IPS-NIHi11 (cell line): ENCODE data around the gene CCDC33.

Experiments used
- DNase-seq: peaks from one replicate; pipeline ENCODE4 v3.0.0; 2012; ENCODE audit warnings: mixed read lengths, low spot score

Gene CCDC33

DNA sequence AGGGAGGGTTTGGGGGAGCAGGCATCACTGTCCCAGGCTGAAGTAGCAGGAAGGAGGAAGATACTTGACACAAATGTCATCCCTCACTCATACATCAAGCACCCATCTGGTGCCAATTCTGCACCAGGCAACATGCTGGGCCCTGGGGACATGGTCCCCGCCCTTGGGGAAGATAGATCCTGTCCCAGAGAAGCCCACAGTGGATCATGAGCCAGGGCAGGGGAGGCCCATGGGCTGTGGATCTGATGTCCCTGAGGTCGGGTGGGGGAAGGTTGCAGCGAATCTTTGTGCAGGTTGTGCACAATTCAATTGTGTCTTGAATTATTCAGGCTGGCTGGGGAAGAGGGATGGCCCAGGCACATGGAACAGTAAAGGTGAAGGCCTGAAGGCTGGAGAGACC lies 6.4 kb upstream of the CCDC33 start:
- DNase-seq, result no peak

DNA sequence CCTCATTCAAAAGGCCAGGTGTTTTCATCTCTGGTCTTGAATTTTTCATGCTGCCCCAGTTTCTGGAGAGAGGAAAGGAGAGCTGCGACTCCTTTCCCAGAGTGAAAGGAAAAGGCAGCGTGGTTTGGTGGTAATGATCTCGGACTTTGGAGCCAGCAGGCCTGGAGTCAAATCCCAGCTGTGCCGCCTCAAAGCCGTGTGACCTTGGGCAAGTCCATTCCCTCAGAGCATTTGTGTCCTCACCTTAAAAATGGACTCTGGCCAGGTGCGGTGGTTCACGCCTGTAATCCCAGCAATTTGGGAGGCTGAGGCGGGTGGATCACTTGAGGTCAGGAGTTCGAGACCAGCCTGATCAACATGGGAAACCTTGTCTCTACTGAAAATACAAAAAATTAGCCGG lies 4.7 kb upstream of the CCDC33 start:
- DNase-seq, result no peak

DNA sequence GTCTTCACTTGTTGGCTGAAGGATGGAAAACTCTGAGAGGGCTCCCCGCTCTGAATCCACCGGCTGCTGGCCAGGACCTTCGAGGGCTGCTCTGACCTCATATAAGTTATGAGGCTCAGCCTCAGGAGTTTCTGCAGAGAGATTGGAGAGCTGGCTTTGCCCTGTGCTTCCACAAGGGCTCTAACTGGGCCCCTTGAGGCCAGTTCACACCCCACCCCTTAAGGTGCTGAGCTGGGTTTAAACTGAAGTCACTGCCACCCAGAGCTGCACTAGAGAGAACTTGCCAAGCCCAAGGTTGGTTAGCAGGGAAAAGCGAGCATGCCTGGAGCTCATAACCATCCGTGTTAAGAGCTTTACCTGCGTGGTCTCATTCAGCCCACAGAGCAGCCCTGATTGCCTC lies 2.8 kb upstream of the CCDC33 start:
- DNase-seq, result no peak

DNA sequence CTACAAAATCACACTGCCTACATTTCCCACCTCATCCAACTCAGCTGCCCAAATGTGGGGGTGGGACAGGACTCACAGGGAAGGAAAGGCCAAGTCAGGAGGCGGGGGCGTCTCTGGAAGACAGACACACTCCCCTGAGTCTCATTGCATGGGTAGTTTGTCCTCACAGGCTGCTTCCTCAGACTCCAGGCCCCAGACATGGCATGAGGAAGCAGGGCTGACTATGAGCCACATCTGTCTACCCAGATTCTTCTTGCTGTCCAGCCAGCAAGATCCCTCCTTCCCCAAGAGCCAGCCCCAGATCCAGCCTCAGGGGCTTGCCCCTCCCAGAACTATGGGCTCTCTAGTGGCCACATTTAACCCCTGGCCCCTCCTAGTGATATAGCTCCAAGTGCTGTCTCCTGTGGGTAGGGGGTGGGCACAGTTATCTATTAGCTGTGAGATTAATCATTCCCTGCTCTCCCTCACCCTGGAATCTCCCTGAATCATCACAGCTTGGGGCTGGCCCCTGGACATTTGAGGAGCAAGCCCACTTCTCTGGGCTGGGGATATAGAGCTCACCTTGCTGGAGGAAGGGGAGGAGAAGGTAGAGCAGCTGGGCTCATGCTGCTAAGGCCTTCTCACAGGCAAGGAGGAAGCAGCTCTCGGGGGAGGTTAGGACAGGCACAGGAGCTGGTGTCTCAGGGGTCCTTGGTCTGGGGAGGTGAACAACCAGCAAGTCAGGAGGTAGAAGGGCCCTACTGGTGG lies 2.1 kb upstream of the CCDC33 start:
- no peak for DNase-seq

DNA sequence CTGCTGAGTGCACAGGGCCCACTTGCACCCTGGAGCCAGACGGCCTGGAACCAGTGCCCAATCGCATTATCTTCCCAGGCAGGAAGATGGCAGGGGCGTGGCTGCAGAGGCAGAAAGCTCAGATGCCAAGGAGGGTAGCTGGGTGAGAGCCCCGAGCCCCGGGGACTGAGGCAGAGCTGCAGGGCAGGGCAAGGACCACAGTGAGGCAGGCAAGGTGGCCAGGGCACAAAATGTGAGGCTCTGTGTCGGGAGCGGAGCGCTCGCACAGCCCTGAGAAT lies 1.6 kb upstream of the CCDC33 start:
- DNase-seq, result no peak

DNA sequence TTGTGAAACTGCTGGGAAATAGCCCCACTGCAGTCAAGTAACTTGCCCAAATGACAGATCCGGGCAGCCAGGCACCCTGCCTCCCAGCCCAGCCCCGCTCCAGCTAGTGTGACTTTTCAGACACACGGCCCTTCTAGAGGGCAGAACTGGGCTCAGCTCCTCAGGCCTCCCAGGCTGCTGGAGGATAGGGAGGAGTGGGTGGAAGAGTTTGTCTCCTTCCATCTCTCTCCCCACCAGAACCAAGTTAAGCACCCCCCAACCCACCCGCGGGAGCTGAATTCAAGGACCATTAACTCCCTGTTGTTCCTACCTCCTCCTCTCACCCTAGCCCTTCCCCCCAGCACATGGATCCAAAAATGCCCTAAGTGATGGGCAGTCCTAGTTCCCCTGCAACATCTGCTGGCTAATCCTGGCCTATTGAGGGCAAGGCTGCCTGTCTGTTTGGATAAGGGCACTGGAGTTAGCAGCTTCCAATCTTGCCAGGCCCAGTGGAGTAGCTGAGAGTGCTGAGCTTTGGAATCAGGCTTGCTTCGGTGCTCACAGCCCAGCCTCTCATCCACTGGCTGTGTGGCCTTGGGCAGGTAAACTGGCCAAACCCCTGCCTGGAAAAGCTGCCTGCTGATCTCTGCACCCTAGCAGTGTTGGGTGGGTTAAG lies 3.1 kb downstream of the CCDC33 start:
- DNase-seq, result no peak

DNA sequence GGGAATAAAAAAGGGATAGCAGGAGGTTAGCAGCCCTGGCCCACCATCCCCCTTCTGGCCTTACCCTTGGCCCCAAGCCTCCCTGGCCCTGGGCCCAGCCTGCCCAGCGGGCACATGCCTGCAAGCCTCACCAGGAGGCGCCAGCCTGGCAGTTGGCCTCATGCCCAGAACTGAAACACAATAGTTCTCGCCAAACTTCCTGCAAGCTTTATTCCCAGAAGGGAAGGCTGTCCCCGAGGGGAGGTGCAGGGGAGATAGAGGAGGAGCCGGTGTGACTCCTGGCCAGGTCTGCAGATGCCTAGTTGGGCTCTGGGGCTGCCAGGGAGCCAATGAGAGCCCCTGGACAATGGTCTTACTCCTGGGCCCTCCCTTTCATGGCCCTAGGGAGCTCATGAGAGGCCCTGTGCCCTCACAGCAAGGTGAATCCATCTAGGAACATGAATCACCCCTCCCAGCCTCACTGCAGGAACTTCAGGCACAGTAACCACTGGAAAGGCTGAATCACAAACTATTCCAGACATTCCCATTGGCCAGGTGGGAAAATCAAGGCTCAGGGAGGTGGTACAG lies 4.0 kb downstream of the CCDC33 start:
- DNase-seq, result peak; percentile 69

DNA sequence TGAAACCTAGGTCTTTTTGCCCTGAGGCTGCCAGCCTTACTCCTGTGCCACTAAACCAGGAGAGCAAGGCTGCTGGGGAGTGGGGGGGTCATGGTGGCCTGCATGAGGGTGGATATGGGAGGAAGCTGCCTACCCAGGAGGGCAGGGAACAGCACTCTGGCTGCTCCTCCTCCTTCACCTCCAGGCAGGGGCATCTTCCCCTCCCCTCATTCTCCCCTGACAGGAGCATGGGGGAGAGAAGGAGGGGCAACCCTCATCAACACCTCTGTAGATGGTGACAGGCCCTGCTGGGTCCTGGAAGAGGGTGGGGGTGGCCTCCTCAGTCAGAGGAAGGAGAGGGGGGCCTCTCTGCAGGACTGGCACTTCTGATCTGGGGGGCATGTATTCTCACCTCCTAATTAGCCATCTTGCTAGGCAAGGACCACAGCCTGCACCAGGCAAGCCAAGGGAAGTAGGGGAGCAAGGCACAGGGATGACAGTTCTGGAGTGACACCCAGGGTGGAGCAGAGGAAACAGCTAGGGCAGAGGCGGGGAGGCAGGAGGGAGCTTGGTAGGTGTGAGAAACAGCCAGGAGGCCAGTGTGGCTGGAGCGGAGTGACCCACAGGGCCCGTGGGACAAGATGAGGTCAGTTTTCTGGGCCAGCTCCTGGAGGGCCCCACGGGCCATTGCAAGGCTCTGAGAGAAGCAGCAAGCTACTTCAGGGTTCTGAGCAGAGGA lies 4.9 kb downstream of the CCDC33 start:
- DNase-seq, result no peak

DNA sequence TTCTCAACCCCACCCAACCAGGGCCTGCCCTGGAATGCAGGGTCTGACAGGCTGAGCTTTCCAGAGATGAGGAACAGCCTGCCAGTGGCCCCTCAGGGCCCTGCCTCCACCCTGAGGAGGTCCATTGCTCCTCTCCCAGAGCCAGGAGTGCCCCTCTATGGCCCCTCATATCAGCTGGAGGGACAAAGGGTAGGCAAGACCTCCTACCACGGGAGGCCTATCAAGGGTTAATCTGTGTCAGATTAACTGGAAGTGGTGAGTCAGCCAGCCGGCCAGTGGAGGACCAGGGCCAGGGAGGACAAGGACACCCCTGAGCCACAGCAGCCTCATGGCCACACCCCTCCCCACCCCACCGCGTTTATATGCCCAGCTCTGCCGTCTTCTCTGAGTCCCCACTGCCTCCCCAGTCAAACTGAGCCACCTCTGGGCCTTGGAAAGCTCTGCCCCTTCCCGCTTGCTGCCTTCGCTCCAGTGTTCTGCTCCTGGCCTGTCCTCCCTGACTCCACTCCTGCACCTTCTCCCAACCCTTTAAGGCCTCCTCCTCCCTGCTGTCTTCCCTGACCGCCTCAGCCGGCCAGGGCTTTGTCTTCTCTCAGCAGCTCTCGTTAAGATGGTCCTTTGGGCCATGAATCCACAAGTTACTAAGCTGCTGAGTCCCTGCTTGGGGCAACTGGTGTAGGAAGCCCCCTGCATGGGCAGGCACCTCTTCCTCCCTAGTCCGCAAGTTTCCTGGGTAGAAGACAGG lies 6.5 kb downstream of the CCDC33 start:
- DNase-seq, result no peak

DNA sequence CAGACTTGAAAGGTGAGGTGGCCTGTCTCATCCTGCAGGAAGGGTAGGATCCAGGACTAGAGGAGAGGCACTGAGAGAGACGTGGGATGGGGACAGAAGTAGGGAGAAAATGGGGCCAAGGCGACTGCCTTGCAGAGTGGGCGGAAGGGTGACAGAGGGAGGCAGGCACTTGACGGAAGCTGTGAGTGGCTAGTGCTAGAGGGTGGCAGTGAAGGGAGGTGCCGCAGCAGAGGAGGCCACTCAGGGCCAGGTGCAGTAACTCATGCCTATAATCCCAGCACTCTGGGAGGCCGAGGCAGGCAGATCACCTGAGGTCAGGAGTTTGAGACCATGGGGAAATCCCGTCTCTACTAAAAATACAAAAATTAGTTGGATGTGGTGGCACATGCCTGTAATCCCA lies 7.3 kb downstream of the CCDC33 start:
- DNase-seq, result no peak

DNA sequence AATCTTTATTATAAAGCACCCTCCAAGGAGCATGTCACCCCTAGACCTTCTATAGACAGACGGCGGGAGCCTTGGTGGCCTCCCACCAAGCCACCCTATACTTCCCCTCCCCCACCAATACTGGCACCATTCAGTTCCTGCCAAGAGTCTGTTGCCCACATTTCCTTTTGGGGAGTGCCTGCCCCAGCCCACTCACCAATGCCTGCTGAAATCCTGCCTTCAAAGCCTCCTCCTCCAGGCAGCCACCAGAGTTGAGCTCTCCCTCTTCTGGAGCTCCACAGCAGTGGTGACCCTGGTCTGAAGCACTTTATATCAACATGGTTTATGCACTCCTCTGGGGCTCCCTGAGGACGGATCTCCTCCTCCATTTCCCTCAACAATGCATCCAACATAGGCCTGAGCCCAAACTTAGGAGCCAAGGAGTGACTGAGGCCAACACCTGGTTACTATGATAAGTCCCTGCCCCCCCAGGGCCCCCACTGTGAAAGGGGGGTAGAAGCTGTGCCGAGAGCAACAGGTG lies 8.8 kb downstream of the CCDC33 start:
- no peak for DNase-seq

DNA sequence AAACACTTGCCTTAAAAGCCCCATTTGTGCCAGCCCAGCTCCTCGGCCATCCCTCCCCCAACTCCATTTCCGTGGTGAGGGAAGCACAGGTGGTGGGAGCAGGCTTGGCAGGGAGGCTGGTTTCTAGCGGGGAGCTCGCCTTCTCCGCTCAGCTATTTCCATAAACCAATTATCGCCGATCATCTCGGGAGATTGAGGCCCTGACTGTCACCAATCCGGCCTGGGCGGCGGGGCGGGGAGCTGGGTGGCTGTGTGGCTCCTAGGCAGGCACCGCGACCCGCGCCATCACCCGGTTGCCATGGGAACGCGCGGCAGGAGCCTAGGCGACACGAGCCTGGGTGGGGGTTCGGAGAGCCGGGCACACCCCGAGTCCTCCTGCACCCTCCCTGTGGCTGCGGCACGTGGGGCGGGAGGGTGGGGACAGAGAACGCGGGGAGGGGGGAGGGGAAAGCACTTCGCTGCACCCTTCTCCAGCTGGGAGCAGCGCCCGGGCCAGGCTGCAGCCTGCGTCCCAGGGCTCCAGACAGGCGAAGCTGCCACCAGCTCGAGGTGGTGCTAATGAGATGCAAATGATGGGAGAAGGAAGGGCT lies 9.3 kb downstream of the CCDC33 start:
- DNase-seq, result peak; percentile 76

DNA sequence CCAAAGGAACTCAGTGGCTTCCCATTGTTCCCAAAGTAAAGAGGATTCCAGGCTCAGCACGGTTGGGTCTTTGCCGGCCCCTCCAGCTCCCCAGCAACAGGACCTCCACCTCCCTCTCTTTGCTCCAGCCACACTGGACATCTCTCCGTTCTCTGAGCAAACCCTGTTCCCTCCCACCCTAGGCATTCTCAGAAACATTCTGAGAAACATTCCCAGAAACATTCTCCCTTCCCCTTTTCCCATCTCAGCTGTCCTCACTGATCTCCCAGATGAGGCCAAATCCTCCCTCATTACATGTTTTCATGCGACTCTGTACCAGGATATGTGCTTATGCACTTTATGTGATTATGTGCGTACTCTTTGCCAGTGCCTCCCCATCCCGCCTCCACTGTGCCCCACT lies 14.1 kb downstream of the CCDC33 start:
- no peak for DNase-seq

DNA sequence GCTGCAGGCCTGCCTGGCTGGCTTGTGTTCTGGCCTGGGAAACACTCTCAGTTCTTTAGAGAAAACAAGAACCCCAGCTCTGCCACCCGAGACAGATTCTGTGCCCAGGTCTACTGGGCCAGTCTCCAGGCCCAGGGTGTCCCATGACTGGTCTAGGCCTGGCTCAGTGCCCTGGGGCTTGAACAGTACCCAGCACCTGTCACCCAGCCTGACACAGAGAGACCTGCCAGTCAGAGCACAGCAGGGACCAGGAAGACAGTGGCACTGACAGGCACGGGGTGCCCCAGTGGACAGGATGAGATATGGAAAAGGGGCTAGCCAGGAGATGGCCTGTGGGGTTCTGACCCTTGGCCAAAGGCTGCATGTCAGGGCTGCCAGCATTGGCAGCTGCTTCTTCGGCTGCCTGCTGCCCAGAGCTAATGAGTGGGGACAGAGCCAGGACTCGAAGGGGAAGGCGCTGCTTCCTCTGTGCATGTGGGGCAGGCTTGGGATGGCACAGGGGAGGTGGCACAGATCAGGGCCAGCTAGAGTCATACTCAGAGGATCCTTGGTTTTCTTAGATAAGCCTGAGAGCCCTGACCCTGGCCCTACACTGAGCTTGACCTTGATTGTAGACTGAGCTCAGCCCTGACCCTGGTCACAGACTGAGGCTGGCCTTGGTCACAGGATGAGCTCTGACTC lies 15.1 kb downstream of the CCDC33 start:
- no peak for DNase-seq

DNA sequence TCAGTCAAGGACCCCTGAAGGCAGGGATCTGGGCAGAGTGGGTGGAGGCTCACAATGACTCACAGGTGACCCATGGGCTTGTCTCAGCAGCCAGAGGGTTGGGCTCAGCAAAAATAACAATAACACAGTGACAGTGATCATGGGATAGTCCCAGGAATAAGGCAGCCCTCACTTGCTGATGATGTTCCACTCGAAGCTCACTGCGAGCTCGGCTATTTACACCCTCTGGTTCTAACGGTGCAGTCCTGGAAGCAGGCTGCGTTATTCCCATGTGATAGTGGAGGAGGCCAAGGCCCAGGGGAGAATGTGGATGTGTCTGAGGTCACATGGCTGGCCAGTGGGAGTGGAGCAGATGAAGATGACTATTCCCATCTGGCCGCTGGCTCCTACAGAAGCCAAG lies 16.2 kb downstream of the CCDC33 start:
- no peak for DNase-seq

DNA sequence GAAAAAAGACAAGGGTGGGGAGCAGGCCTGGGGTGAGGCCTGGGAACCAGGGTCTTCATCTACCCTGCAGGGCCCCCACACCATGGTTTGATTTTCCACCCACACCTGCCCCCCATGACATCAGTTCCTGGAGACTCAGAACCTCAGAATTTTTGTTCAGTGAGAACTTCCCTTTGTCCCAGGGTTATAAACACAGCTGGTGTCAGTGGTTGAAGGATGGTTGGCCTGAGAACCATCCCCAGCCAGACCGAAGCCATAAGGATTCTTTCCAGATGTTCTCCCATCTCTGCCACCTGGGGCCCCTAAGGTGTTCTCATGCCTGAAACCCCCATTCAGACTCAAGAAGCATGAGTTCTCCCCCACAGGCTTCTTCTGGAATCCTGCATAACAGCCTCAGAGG lies 16.6 kb downstream of the CCDC33 start:
- no peak for DNase-seq

DNA sequence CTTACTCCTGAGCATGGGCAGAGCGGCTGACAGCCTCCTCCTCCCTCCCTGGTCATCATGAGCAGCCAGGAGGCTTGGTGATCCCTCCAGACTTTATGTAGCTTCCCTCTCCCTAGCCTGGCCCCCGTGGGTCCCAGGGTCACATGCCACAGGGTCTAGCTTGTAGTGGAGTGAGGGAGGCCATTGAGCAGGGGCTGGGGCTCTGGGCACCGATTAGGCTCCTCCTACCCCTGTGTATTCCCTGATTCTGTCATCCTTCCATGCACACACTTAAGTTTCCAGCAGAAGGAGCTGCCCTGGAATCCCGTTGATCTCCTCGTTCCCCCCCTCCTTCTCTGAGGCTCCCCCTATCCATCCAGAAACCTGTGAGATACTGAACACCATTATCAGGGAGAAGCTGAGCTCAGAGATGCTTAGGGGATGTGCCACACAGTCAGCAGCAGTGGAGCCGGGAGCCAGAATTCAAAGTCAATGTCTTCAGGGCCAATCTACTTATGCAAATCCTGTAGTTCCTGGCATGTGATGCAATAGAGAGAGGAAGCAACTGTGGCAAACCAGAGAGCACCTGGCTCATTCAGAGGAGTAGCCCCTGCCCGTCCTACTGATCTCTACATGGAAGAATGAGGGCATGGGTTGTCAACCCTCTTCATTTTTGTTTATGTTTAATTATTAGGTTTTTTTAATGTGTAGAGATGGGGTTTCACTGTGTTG lies 17.2 kb downstream of the CCDC33 start:
- no peak for DNase-seq

DNA sequence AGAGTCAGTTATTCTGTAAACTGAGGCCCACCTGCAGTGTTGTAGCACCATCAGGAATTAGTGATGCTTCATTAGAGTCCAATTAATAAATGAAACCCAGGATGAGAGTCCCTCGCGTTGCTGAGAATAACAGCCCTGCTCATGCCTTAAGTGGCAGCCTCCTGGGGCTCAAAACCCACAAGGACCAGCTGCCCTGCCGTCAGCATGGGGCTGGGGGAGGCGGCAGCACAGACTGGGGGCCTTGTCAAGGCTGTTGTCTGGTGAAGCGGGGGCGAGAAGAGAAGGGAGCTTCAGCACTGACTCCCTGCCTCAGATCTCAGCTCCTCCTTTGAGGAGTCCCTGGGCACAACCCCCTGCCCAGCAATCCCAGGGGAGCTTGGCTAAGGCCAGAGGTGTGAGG lies 21.0 kb downstream of the CCDC33 start:
- no peak for DNase-seq

DNA sequence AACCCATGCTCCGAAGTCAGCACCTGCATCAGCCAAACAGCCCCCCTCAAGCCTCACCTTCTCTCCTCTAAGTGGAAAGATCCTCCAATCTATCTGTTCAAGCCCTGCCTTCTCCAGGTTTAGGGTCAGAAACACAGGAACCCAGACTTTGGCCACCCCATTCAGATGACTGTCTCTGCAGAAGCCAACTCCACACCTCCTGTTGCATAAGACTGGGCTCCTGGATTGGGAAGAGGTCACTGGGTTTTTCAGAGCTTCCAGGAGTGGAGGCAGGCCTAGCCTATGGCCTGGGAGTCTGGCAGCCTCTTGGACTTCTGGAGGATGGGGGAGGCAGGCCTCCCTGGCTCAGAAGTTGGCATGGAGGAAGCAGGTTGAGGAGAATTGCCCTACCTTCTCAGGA lies 21.5 kb downstream of the CCDC33 start:
- no peak for DNase-seq

DNA sequence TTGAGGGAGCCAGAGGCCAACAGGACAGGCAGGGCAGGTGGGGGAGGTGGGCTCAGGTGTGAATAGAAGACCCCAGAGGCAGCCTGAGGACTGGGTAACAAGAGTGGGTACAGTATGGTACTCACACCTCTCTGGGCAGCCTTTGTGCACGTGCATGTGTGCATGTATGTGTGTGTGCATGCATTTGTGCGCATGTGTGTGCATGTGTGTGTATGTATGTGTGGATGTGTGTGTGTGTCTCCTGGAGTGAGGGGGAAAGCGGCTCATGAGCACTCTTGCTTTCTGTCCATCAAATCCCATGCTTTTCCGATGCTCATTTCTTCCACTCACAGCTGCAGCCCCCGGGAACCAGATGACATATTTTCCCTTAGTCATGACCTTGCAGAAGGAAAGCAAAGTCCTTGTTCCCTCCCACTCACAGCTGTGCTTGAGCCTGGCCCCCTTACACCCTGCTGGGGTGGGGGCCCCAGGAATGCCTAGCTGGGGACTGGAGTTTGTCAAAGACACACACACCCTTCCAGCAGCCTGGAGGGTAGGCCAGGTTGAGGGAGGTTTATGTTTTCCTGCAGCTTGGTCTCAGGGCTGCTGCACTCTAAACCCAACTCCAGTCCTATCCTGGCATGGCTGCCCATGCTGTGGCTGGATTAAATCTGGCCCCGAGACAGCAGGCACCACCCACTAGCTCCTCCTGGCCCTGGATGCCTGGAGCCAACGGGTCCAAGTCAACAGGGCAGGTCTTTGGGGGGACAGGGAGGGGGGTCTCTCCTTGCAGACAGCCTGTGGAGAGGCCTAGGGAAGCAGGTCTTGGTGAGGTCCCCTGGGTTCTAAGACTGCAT lies 22.5 kb downstream of the CCDC33 start:
- no peak for DNase-seq
